ENCODE measurements around the gene CCL18.
"Not testable (repeated sequence)": the region's sequence is repeated elsewhere in the genome, so short reads cannot be mapped to it uniquely, and the experiment has no call there.

CCL18 gene

GRCh38 chr17:36063786-36064541 lies at the start of gene CCL18:
TSS of gene CCL18 (plus strand) at chr17:36064272. CDS start at chr17:36064343, 71 bp downstream.
- DNase-seq (ENCODE audit: low read depth): no peak

GRCh38 chr17:36014946-36015345 lies 49.1 kb upstream of the CCL18 start:
- DNase-seq (ENCODE audit: low read depth): no peak

- not testable (repeated sequence) for DNase-seq (ENCODE audit: low read depth)
Measured at GRCh38 chr17:36015895-36016294, 48.2 kb upstream of the CCL18 start.

GRCh38 chr17:36016555-36016954 lies 47.5 kb upstream of the CCL18 start:
- no peak for DNase-seq (ENCODE audit: low read depth)

- no peak for DNase-seq (ENCODE audit: low read depth)
Measured at GRCh38 chr17:36017799-36018198, 46.3 kb upstream of the CCL18 start, which contains the start of gene CCL23. TSS of gene CCL23 (minus strand) at chr17:36017972. CDS start at chr17:36017897, 75 bp downstream.

- DNase-seq (ENCODE audit: low read depth): no peak
Measured at GRCh38 chr17:36019423-36019822, 44.6 kb upstream of the CCL18 start.

- DNase-seq (ENCODE audit: low read depth): no peak
Measured at GRCh38 chr17:36024106-36024869, 39.8 kb upstream of the CCL18 start.

- no peak for DNase-seq (ENCODE audit: low read depth)
Measured at GRCh38 chr17:36027761-36028160, 36.3 kb upstream of the CCL18 start.

GRCh38 chr17:36030956-36031355 lies 33.1 kb upstream of the CCL18 start:
- DNase-seq (ENCODE audit: low read depth): no peak

- DNase-seq (ENCODE audit: low read depth): no peak
Measured at GRCh38 chr17:36034127-36034526, 29.9 kb upstream of the CCL18 start.

GRCh38 chr17:36036235-36036634 lies 27.8 kb upstream of the CCL18 start:
- no peak for DNase-seq (ENCODE audit: low read depth)

- no peak for DNase-seq (ENCODE audit: low read depth)
Measured at GRCh38 chr17:36048066-36048465, 16.0 kb upstream of the CCL18 start.

GRCh38 chr17:36049643-36050042 lies 14.4 kb upstream of the CCL18 start:
- no peak for DNase-seq (ENCODE audit: low read depth)

- no peak for DNase-seq (ENCODE audit: low read depth)
Measured at GRCh38 chr17:36055171-36055570, 8.9 kb upstream of the CCL18 start.

GRCh38 chr17:36055921-36056520 lies 8.1 kb upstream of the CCL18 start:
- no peak for DNase-seq (ENCODE audit: low read depth)

- no peak for DNase-seq (ENCODE audit: low read depth)
Measured at GRCh38 chr17:36057911-36058310, 6.2 kb upstream of the CCL18 start.

GRCh38 chr17:36059406-36059805 lies 4.7 kb upstream of the CCL18 start:
- no peak for DNase-seq (ENCODE audit: low read depth)

GRCh38 chr17:36060816-36061215 lies 3.3 kb upstream of the CCL18 start:
- no peak for DNase-seq (ENCODE audit: low read depth)

- no peak for DNase-seq (ENCODE audit: low read depth)
Measured at GRCh38 chr17:36066365-36066985, 2.4 kb downstream of the CCL18 start.

GRCh38 chr17:36068524-36068923 lies 4.5 kb downstream of the CCL18 start:
- no peak for DNase-seq (ENCODE audit: low read depth)

GRCh38 chr17:36069136-36069535 lies 5.1 kb downstream of the CCL18 start:
- DNase-seq (ENCODE audit: low read depth): no peak

- DNase-seq (ENCODE audit: low read depth): no peak
Measured at GRCh38 chr17:36070427-36070826, 6.4 kb downstream of the CCL18 start.
